Testis (tissue), 2 donors: Measurements from ENCODE around the gene OR2A42.
"Not testable (repeated sequence)": the region's sequence is repeated elsewhere in the genome, so short reads cannot be mapped to it uniquely, and the experiment has no call there.

Experiments used
- CTCF ChIP-seq, 3 experiments: fragments of 450-650 bp in 2 of 3; fragments of 200-600 bp in 1 of 3; sonication (generic) in 1 of 3; IDR thresholded peaks; one replicate each; pipeline ENCODE4 v1.5.1; 2016 to 2019; ENCODE audit warnings: antibody characterized with exemption in 3 of 3, mild to moderate bottlenecking in 2 of 3, moderate library complexity in 1 of 3
- POLR2A ChIP-seq: fragments of 450-650 bp; IDR thresholded peaks from one replicate; pipeline ENCODE4 v1.6.1; 2017; ENCODE audit warnings: antibody characterized with exemption, mild to moderate bottlenecking, moderate library complexity

GRCh38 chr7:144201978-144202377 is 37.4 kb downstream of the OR2A42 start:
- TF ChIP-seq CTCF (IDR thresholded peaks at IDR 0.05); POLR2A: not testable (repeated sequence)
